HEK293 (cell line): ENCODE data around the gene UHRF2.
A peak's percentile ranks its signal among the peaks of the same experiment; 100 is the strongest.
"Not testable (repeated sequence)": the region's sequence is repeated elsewhere in the genome, so short reads cannot be mapped to it uniquely, and the experiment has no call there.

Source experiments
- CTCF ChIA-PET: fragments of 350-600 bp; formaldehyde crosslinking; extraction: SDS; loops from one replicate; lab custom pipeline; 2021; ENCODE audit warnings: antibody characterized with exemption; lab: Yijun Ruan, JAX
- POLR2A ChIA-PET: fragments of 300-600 bp; formaldehyde crosslinking; extraction: SDS; loops from one replicate; lab custom pipeline; 2020; ENCODE audit warnings: antibody characterized with exemption, inconsistent platforms; lab: Yijun Ruan, JAX
- H3K27ac ChIP-seq: fragments of 200-500 bp; sonication (Bioruptor generic); 2 replicates; pipeline ENCODE4 v1.5.1; 2014; ENCODE audit warnings: low read depth, low read length, control low read depth, inconsistent platforms; ENCODE audit errors: extremely low read depth
- H3K36me3 ChIP-seq, 2 experiments: fragments of 200-500 bp in 1 of 2; sonication (Bioruptor generic) in 1 of 2; 1 replicate in 1 of 2; 2 replicates in 1 of 2; pipeline ENCODE4 v1.5.1; 2014 to 2017; ENCODE audit warnings: inconsistent platforms in 2 of 2, low read length in 2 of 2; ENCODE audit not compliant: control insufficient read depth in 2 of 2, insufficient read depth in 1 of 2
- H3K4me1 ChIP-seq: fragments of 200-500 bp; sonication (Bioruptor generic); 2 replicates; pipeline ENCODE4 v1.5.1; 2014; ENCODE audit warnings: mild to moderate bottlenecking, low read length, inconsistent platforms; ENCODE audit not compliant: control insufficient read depth, insufficient read depth
- H3K4me3 ChIP-seq: 2 replicates; pipeline ENCODE4 v1.5.1; 2011; ENCODE audit warnings: low read depth, mild to moderate bottlenecking, control low read depth, low read length, moderate library complexity
- H3K9me3 ChIP-seq: fragments of 200-500 bp; sonication (Bioruptor generic); 2 replicates; pipeline ENCODE4 v1.5.1; 2014; ENCODE audit warnings: low read depth, low read length, inconsistent platforms; ENCODE audit not compliant: control insufficient read depth, insufficient read depth
- ATF2 ChIP-seq: fragments of 450-650 bp; formaldehyde crosslinking; IDR thresholded peaks from 2 replicates; pipeline ENCODE4 v1.5.1; 2016; ENCODE audit warnings: missing biosample characterization, missing genetic modification characterization, low read depth
- GLI2 ChIP-seq: fragments of 450-650 bp; formaldehyde crosslinking; IDR thresholded peaks from 2 replicates; pipeline ENCODE4; 2017; ENCODE audit warnings: missing biosample characterization, missing genetic modification characterization, low read depth, borderline replicate concordance
- KLF1 ChIP-seq: fragments of 450-650 bp; formaldehyde crosslinking; IDR thresholded peaks from 2 replicates; pipeline ENCODE4 v1.5.1; 2016; ENCODE audit warnings: missing biosample characterization, missing genetic modification characterization
- KLF8 ChIP-seq: fragments of 450-650 bp; formaldehyde crosslinking; IDR thresholded peaks from 2 replicates; pipeline ENCODE4 v1.5.1; 2016; ENCODE audit warnings: missing biosample characterization, missing genetic modification characterization
- PRDM1 ChIP-seq: fragments of 450-650 bp; formaldehyde crosslinking; IDR thresholded peaks from 2 replicates; pipeline ENCODE4; 2016; ENCODE audit warnings: missing biosample characterization, missing genetic modification characterization
- PRDM2 ChIP-seq: fragments of 450-650 bp; formaldehyde crosslinking; IDR thresholded peaks from 2 replicates; pipeline ENCODE4 v1.5.1; 2016; ENCODE audit warnings: missing biosample characterization, missing genetic modification characterization, borderline replicate concordance
- SETDB1 ChIP-seq: IDR thresholded peaks from one replicate; pipeline ENCODE4 v1.6.1; 2017; ENCODE audit warnings: mild to moderate bottlenecking, low read length, moderate library complexity, mixed read lengths; ENCODE audit not compliant: insufficient read length
- ZBTB6 ChIP-seq: fragments of 450-650 bp; formaldehyde crosslinking; IDR thresholded peaks from 2 replicates; pipeline ENCODE4 v1.5.1; 2017; ENCODE audit warnings: missing biosample characterization, missing genetic modification characterization
- ZBTB8A ChIP-seq: fragments of 450-650 bp; formaldehyde crosslinking; IDR thresholded peaks from 2 replicates; pipeline ENCODE4 v1.5.1; 2016; ENCODE audit warnings: missing biosample characterization, missing genetic modification characterization
- ZNF146 ChIP-seq: fragments of 450-650 bp; formaldehyde crosslinking; IDR thresholded peaks from 2 replicates; pipeline ENCODE4 v1.5.1; 2016; ENCODE audit warnings: missing biosample characterization, missing genetic modification characterization
- ZNF341 ChIP-seq: fragments of 450-650 bp; formaldehyde crosslinking; IDR thresholded peaks from 2 replicates; pipeline ENCODE4; 2016; ENCODE audit warnings: low read depth, missing biosample characterization, missing genetic modification characterization
- ZNF398 ChIP-seq: fragments of 450-650 bp; formaldehyde crosslinking; IDR thresholded peaks from 2 replicates; pipeline ENCODE4 v1.5.1; 2017; ENCODE audit warnings: missing biosample characterization, missing genetic modification characterization
- ZNF518A ChIP-seq: fragments of 450-650 bp; formaldehyde crosslinking; conservative IDR thresholded peaks from 2 replicates; pipeline ENCODE4 v1.5.1; 2016; ENCODE audit warnings: low read depth, missing biosample characterization, missing genetic modification characterization
- ZSCAN5A ChIP-seq: fragments of 450-650 bp; formaldehyde crosslinking; IDR thresholded peaks from 2 replicates; pipeline ENCODE4 v1.5.1; 2016; ENCODE audit warnings: missing biosample characterization, missing genetic modification characterization

Gene UHRF2

GRCh38 chr9:6458704-6459103, 45.7 kb downstream of the UHRF2 start:
- H3K27ac ChIP-seq, H3K4me3 ChIP-seq, POLR2A ChIA-PET, H3K4me1 ChIP-seq, CTCF ChIA-PET, H3K9me3 ChIP-seq: not testable (repeated sequence)
- TF ChIP-seq ZNF146, result peak; percentile 93
- peaks cover 0 to 12% of the 10 kb centered on the region in 2 experiments; a peak in 2 of 3 replicates for H3K36me3 ChIP-seq

- TF ChIP-seq ZSCAN5A (no peak), PRDM2 (tag by site-specific recombination) (no peak), KLF1 (no peak), SETDB1 (no peak), ZBTB6 (tag by site-specific recombination) (no peak), ZBTB8A (tag by site-specific recombination) (no peak), GLI2 (tag by site-specific recombination) (no peak), KLF8 (tag by site-specific recombination) (no peak), ATF2 (tag by site-specific recombination) (no peak), ZNF518A (tag by site-specific recombination) (no peak), ZNF398 (no peak), ZNF341 (no peak), PRDM1 (tag by site-specific recombination) (no peak)
- Histone ChIP-seq H3K4me1 (no peaks in the 10 kb centered on the region), H3K4me3 (no peak overlapping the region), H3K9me3 (no peaks in the 10 kb centered on the region), H3K36me3 (peaks cover 0 to 11% of the 10 kb centered on the region in 2 experiments; a peak in 2 of 3 replicates), H3K27ac (no peak overlapping the region)
- ChIA-PET POLR2A (interaction anchor here (0.6 kb wide), 1 partner anchor 43 kb away, joined by 4 read pairs; no protein-coding TSS in a partner anchor), CTCF (interaction anchor here (0.6 kb wide), 1 partner anchor 212 kb away, joined by 5 read pairs; no protein-coding TSS in a partner anchor)
Measured at GRCh38 chr9:6459718-6460117, 46.7 kb downstream of the UHRF2 start.
